HCT116 (cell line): Measurements from ENCODE around the gene QSOX1. TPM values are rescaled to one million over a fixed set of nuclear protein-coding genes. Genes with fewer than 3 reads are reported as not detected.

Experiments used
- ATAC-seq: fragments of 200-7000 bp; cut with Tn5 transposase; 2 replicates; pipeline ENCODE4 v1.9.1; 2020; ENCODE audit warnings: mild to moderate bottlenecking, moderate library complexity
- BruUV-seq: library from RNA; stranded (reverse); fragments of 400-500 nt; replicated peaks from 2 replicates; lab custom pipeline; 2021; lab: Mats Ljungman, UMichigan
- CTCF ChIA-PET: fragments of 300-600 bp; sonication (Branson Sonifier 250); formaldehyde crosslinking; loops from one replicate; lab custom pipeline; 2021; ENCODE audit warnings: antibody characterized with exemption; lab: Charles Lee
- POLR2A ChIA-PET: fragments of 300-600, 350-600 bp; sonication (Branson Sonifier 250); formaldehyde crosslinking; loops from one replicate; lab custom pipeline; 2021; ENCODE audit warnings: antibody characterized with exemption; lab: Charles Lee
- RAD21 ChIA-PET, 2 experiments: fragments of 300-600 bp; sonication (Branson Sonifier 250); formaldehyde crosslinking; loops; one replicate each; lab custom pipeline; 2023; ENCODE audit warnings: low total read pairs in 2 of 2; ENCODE audit not compliant: uncharacterized antibody in 2 of 2, unreplicated experiment in 2 of 2, low non-redundant PET in 1 of 2; lab: Charles Lee
- DNase-seq: peaks from one replicate; pipeline ENCODE4 v3.0.0-alpha.2; 2010; ENCODE audit warnings: low read depth, low spot score
- H2AFZ ChIP-seq: fragments of 200-600 bp; shearing (Covaris generic), sonication (generic); 2 replicates; pipeline ENCODE4 v1.6.1; 2017; ENCODE audit warnings: low read depth, mixed run types, mixed read lengths, antibody characterized with exemption, low read length; ENCODE audit not compliant: poor library complexity, severe bottlenecking
- H3K27ac ChIP-seq: 2 replicates; pipeline ENCODE4 v1.5.1; 2012; ENCODE audit warnings: low read depth, low read length
- H3K27me3 ChIP-seq: fragments of 200-600 bp; sonication (generic); 2 replicates; pipeline ENCODE4 v1.6.1; 2016; ENCODE audit warnings: mixed run types, low read length, mixed read lengths; ENCODE audit not compliant: insufficient read depth
- H3K36me3 ChIP-seq, 2 experiments: fragments of 200-500 bp in 1 of 2; fragments of 200-600 bp in 1 of 2; sonication (Bioruptor generic) in 1 of 2; sonication (generic) in 1 of 2; 2 replicates each; pipeline versions ENCODE4 v1.5.1 to v1.6.1; 2014 to 2016; ENCODE audit warnings: low read length in 2 of 2, inconsistent platforms in 1 of 2, mixed read lengths in 1 of 2, mixed run types in 1 of 2; ENCODE audit not compliant: insufficient read depth in 2 of 2, control insufficient read depth in 1 of 2
- H3K4me1 ChIP-seq, 2 experiments: fragments of 200-600 bp in 1 of 2; sonication (generic) in 1 of 2; 2 replicates each; pipeline versions ENCODE4 v1.5.1 to v1.6.1; 2012 to 2017; ENCODE audit warnings: low read length in 2 of 2, inconsistent platforms in 1 of 2, mild to moderate bottlenecking in 1 of 2, mixed read lengths in 1 of 2, mixed run types in 1 of 2, moderate library complexity in 1 of 2; ENCODE audit not compliant: insufficient read depth in 2 of 2, control insufficient read depth in 1 of 2
- H3K4me2 ChIP-seq: fragments of 200-600 bp; sonication (generic); 2 replicates; pipeline ENCODE4 v1.6.1; 2017; ENCODE audit warnings: mixed run types, low read length, mixed read lengths
- H3K4me3 ChIP-seq, 2 experiments: fragments of 200-600 bp in 1 of 2; sonication (generic) in 1 of 2; replicated peaks in 1 of 2; 2 replicates each; pipeline ENCODE4 v1.5.1; 2011 to 2016; ENCODE audit warnings: low read length in 2 of 2, control low read depth in 1 of 2, low read depth in 1 of 2, mild to moderate bottlenecking in 1 of 2, mixed read lengths in 1 of 2, mixed run types in 1 of 2
- H3K79me2 ChIP-seq: fragments of 200-600 bp; sonication (generic); 2 replicates; pipeline ENCODE4 v1.6.1; 2017; ENCODE audit warnings: mild to moderate bottlenecking, mixed run types, low read length, moderate library complexity, mixed read lengths; ENCODE audit not compliant: insufficient read depth
- H3K9ac ChIP-seq: fragments of 200-600 bp; sonication (generic); 2 replicates; pipeline ENCODE4 v1.6.1; 2016; ENCODE audit warnings: low read length, mixed read lengths
- H3K9me2 ChIP-seq: fragments of 200-600 bp; sonication (generic), shearing (Covaris generic); 2 replicates; pipeline ENCODE4 v1.6.1; 2017; ENCODE audit warnings: mixed run types, mild to moderate bottlenecking, moderate library complexity; ENCODE audit not compliant: insufficient read depth
- H3K9me3 ChIP-seq, 2 experiments: fragments of 200-500 bp in 1 of 2; fragments of 200-600 bp in 1 of 2; sonication (Bioruptor generic) in 1 of 2; sonication (generic) in 1 of 2; 2 replicates each; pipeline ENCODE4 v1.6.1; 2014 to 2017; ENCODE audit warnings: low read length in 2 of 2, mixed read lengths in 2 of 2, inconsistent platforms in 1 of 2, low read depth in 1 of 2, mild to moderate bottlenecking in 1 of 2, mixed run types in 1 of 2, moderate library complexity in 1 of 2; ENCODE audit not compliant: control insufficient read depth in 1 of 2, insufficient read depth in 1 of 2
- H4K20me1 ChIP-seq: fragments of 200-600 bp; sonication (generic), shearing (Covaris generic); 2 replicates; pipeline ENCODE4 v1.6.1; 2017; ENCODE audit warnings: mixed run types, mild to moderate bottlenecking, moderate library complexity; ENCODE audit not compliant: insufficient read depth
- CBX3 ChIP-seq: IDR thresholded peaks from 2 replicates; pipeline ENCODE4 v1.6.1; 2012; ENCODE audit warnings: low read depth
- EGR1 ChIP-seq: IDR thresholded peaks from 2 replicates; pipeline ENCODE4 v1.6.1; 2012; ENCODE audit warnings: low read depth
- ELF1 ChIP-seq: IDR thresholded peaks from 2 replicates; pipeline ENCODE4 v1.6.1; 2012; ENCODE audit warnings: low read depth, borderline replicate concordance
- EZH2 ChIP-seq: fragments of 200-600 bp; sonication (generic); IDR thresholded peaks from 2 replicates; pipeline ENCODE4 v1.6.1; 2017; ENCODE audit warnings: antibody characterized with exemption, mixed run types
- FOSL1 ChIP-seq: IDR thresholded peaks from 2 replicates; pipeline ENCODE4 v1.6.1; 2012; ENCODE audit warnings: low read depth
- MAX ChIP-seq: IDR thresholded peaks from 2 replicates; pipeline ENCODE4 v1.6.1; 2012
- POLR2A ChIP-seq: IDR thresholded peaks from 2 replicates; pipeline ENCODE4 v1.7.0; 2011; ENCODE audit warnings: borderline replicate concordance; ENCODE audit not compliant: insufficient read depth, insufficient read length; ENCODE audit errors: extremely low read depth
- POLR2AphosphoS5 ChIP-seq: IDR thresholded peaks from 2 replicates; pipeline ENCODE4 v1.6.1; 2011; ENCODE audit warnings: mild to moderate bottlenecking, low read depth, low read length, moderate library complexity
- REST ChIP-seq: IDR thresholded peaks from 2 replicates; pipeline ENCODE4 v1.6.1; 2012; ENCODE audit warnings: low read depth
- SIN3A ChIP-seq: IDR thresholded peaks from 2 replicates; pipeline ENCODE4 v1.6.1; 2012; ENCODE audit warnings: low read depth
- SP1 ChIP-seq: IDR thresholded peaks from 2 replicates; pipeline ENCODE4 v1.6.1; 2012; ENCODE audit warnings: low read depth
- SRF ChIP-seq: IDR thresholded peaks from 2 replicates; pipeline ENCODE4 v1.6.1; 2012; ENCODE audit warnings: low read depth
- TCF7L2 ChIP-seq: IDR thresholded peaks from 2 replicates; pipeline ENCODE4 v1.7.0; 2011; ENCODE audit warnings: borderline replicate concordance, inconsistent platforms; ENCODE audit not compliant: insufficient read depth, insufficient read length; ENCODE audit errors: extremely low read depth
- ZBTB33 ChIP-seq: IDR thresholded peaks from 2 replicates; pipeline ENCODE4 v1.6.1; 2011; ENCODE audit warnings: mild to moderate bottlenecking, low read length, moderate library complexity; ENCODE audit not compliant: insufficient replicate concordance; ENCODE audit errors: extremely low read depth
- ZNF274 ChIP-seq: fragments of 200-500 bp; sonication (Bioruptor generic); IDR thresholded peaks from 2 replicates; pipeline ENCODE4 v1.6.1; 2014; ENCODE audit warnings: mild to moderate bottlenecking, low read depth, low read length, inconsistent platforms
- intact Hi-C: fragments of 100-400 bp; cut with micrococcal nuclease; formaldehyde crosslinking; loops from 2 replicates; pipeline ENCODE4 v1.10.0; 2022
- total RNA-seq: library from RNA; stranded (reverse); gene quantifications from one replicate; pipeline ENCODE4 v1.2.1, GENCODE V29; 2021; ENCODE audit not compliant: unreplicated experiment

QSOX1 gene
- total RNA-seq, 1 experiment from 2014 or later, result 89.2 TPM

GRCh38 chr1:180199018-180199417 lies 44.3 kb downstream of the QSOX1 start (continued):
- no peak for TF ChIP-seq SRF
- TF ChIP-seq TCF7L2, result no peak
- TF ChIP-seq EGR1, result no peak
- no peak for TF ChIP-seq REST

- Histone ChIP-seq H3K4me1 (no peaks in the 10 kb centered on the region), H3K27ac (no peak overlapping the region), H3K79me2 (no peaks in the 10 kb centered on the region), H3K9ac (no peak overlapping the region), H3K36me3 (no peaks in the 10 kb centered on the region), H2AFZ (no peak overlapping the region), H3K4me3 (no peak overlapping the region), H3K9me2 (no peaks in the 10 kb centered on the region), H3K4me2 (no peak overlapping the region), H4K20me1 (no peaks in the 10 kb centered on the region), H3K27me3 (no peaks in the 10 kb centered on the region), H3K9me3 (no peaks in the 10 kb centered on the region)
- ChIA-PET CTCF (interaction anchor here (1.0 kb wide), 1 partner anchor 14 kb away, joined by 3 read pairs; no protein-coding TSS in a partner anchor), RAD21 (no interaction called here), POLR2A (no interaction called here)
- TF ChIP-seq ELF1, result no peak
- no peak for TF ChIP-seq REST
- TF ChIP-seq SP1, result no peak
- no peak for TF ChIP-seq EZH2
- TF ChIP-seq POLR2AphosphoS5, result no peak
- TF ChIP-seq ZNF274, result no peak
- no peak for TF ChIP-seq MAX
- TF ChIP-seq ZBTB33, result no peak
- TF ChIP-seq SIN3A, result no peak
- no peak for TF ChIP-seq POLR2A
- TF ChIP-seq FOSL1, result no peak
- TF ChIP-seq EGR1, result no peak
- TF ChIP-seq CBX3, result no peak
- DNase-seq (no peak), ATAC-seq (no peak)
- BruUV-seq, result no TSS peak
- intact Hi-C loops, result no loop called here
Measured at GRCh38 chr1:180201451-180202200, 47.0 kb downstream of the QSOX1 start.
